22Rv1 (cell line): ENCODE data around the gene SPSB1.

ENCODE experiments used
- H3K27ac ChIP-seq: fragments of 450-650 bp; 2 replicates; pipeline ENCODE4 v1.5.1; 2017
- ZFX ChIP-seq: fragments of 450-650 bp; IDR thresholded peaks from 2 replicates; pipeline ENCODE4 v1.6.1; 2017; ENCODE audit warnings: antibody characterized with exemption, borderline replicate concordance
- TF ChIP-seq, protein P1 (sequence below): fragments of 450-650 bp; IDR thresholded peaks from 2 replicates; pipeline ENCODE4 v1.5.1; 2017; ENCODE audit warnings: mild to moderate bottlenecking

Gene SPSB1

DNA sequence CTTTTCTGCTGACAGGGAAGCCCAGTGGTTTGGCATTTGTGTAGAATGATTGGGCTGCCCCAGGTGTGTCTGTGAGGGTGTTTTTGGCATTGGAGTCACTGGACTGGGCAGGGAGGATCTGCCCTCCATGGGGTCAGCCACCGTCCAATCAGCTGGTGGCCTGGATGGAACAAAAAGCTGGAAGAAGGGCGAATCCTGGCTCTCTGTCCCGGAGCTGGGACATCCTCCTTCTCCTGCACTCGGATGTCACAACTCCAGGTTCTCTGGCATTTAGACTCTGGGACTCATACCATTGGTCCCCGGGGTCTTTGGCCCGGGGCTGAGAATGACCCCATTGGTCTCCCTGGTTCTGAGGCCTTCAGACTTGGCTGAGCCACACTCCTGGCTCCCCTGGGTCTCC is 11.2 kb downstream of the SPSB1 start:
- no peak overlapping the region for H3K27ac ChIP-seq
- TF ChIP-seq ZFX, result no peak

DNA sequence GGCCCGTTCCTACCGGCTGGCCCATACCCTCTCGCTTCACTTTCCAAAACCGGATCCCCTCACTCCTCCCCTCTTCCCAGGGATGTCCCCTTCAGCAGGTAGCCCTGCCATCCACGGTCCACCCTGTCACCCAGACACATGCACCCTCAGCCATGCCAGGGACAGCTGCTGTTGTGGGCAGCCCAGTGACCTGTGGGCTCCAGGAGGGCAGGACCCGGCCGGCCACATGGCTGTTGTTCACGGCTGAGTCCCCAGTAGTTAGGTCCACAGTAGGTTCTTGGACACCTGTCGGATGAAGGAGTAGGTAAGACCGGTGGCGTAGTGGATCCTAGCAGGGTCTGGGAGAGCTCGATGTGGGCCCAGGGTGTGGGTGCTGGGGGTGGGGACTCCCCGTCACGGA is 12.5 kb downstream of the SPSB1 start:
- no peak overlapping the region for H3K27ac ChIP-seq
- TF ChIP-seq ZFX, result no peak
- TF ChIP-seq, protein P1, sequence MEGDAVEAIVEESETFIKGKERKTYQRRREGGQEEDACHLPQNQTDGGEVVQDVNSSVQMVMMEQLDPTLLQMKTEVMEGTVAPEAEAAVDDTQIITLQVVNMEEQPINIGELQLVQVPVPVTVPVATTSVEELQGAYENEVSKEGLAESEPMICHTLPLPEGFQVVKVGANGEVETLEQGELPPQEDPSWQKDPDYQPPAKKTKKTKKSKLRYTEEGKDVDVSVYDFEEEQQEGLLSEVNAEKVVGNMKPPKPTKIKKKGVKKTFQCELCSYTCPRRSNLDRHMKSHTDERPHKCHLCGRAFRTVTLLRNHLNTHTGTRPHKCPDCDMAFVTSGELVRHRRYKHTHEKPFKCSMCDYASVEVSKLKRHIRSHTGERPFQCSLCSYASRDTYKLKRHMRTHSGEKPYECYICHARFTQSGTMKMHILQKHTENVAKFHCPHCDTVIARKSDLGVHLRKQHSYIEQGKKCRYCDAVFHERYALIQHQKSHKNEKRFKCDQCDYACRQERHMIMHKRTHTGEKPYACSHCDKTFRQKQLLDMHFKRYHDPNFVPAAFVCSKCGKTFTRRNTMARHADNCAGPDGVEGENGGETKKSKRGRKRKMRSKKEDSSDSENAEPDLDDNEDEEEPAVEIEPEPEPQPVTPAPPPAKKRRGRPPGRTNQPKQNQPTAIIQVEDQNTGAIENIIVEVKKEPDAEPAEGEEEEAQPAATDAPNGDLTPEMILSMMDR, result no peak

DNA sequence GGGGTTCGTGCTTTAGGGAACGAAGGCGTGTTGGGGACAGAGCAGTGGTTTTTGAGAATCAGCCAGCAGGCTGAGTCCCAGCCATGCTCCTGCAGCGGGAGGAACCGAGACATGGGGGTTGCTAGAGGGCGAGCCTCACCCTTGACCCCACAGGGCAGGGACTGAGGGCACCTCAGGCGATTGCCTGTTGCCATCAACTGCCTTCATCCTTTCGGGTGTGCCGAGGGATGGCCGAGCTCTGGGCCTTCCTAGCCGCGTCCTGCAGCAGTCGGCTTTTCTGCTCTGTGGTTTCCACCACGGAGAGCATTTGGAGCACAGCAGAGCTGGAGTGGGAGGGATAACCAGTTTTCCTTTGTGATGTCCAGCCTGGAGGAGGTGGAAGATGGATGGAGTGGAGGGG is 13.3 kb downstream of the SPSB1 start:
- H3K27ac ChIP-seq, result no peak overlapping the region
- TF ChIP-seq, protein P1, result no peak
- TF ChIP-seq ZFX, result no peak

DNA sequence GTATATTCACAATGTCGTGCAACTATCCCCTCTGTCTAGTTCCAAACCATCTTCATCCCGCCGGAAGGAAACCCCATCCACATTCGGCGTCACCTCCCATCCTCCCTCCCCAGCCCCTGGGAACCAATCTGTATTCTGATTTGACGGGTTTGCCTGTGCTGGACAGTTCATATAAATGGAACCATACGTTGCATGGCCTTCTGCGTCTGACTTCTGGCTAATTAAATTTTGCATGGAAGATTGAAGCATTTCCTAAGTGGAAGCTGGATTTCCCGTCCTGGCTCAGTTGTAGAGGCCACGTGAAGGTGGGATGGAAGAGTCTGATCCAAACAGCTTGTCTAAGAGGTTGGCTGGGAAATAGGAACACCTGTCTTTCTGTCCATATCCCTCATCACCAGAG is 14.6 kb downstream of the SPSB1 start:
- H3K27ac ChIP-seq, result no peak overlapping the region
- TF ChIP-seq, protein P1, result no peak
- no peak for TF ChIP-seq ZFX

DNA sequence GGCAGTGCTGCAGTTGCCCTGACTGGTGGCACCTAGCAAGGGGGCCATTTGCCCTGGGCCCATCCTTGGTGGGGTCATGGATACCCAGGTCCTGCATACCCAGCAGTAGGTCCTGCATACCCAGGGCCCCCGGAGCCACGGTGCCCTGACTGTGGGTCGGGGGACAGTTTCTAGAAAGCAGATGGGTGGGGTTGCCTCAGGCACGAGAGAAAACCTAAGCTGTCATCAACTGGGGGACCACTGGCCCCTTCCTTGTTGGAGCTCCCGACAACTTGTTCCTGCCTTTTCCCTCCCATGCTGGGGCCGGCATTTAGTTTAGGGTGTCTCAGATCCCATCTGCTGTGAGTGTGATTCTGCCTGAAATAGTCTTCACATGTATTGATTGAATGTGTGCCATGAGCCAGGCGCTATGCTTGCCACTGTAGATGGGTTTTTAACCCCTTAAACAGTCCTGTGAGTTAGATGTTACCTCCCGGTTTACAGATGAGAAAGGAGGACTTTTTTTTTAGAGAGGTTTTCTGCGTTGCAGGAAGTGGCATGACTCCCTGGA is 15.6 kb downstream of the SPSB1 start:
- no peak overlapping the region for H3K27ac ChIP-seq

DNA sequence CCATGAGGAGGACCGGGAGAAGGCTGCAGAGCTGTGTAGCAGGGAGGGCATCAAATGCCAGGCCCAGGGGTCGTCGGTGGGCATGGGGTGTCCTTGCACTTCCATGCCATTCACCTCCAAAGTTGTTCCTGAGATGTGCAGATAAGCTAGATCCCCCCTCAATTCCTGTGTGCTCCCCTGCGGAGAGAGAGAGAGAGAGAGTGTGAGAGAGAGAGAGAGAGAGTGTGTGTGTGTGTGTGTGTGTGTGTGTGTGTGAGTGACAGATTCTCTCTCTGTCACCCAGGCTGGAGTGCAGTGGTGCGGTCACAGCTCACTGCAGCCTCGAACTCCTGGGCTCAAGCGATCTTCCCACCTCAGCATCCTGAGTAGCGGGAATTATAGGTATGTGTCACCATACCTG is 16.4 kb downstream of the SPSB1 start:
- TF ChIP-seq, protein P1, result no peak
- no peak overlapping the region for H3K27ac ChIP-seq

More for the DNA sequence above, 15.6 kb downstream of the SPSB1 start:
- TF ChIP-seq, protein P1, result no peak
- TF ChIP-seq ZFX, result no peak

DNA sequence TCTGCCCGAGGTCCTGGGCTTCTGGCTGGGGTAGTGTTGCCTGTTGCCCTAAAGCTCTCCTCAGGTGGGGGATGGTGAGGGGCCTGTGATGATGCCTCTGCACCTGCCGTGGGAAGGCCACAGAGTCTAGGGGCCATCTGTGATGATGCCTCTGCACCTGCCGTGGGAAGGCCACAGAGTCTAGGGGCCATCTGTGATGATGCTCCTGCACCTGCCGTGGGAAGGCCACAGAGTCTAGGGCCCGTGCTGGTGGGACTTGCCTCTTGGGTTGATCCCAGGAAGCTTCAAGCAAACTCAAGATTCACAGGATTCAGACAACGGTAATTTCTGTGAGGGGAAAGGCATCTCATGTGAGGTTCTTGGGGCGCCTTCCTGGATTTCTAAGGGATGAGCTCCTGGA is 17.3 kb downstream of the SPSB1 start:
- no peak overlapping the region for H3K27ac ChIP-seq
- TF ChIP-seq, protein P1, result no peak
- no peak for TF ChIP-seq ZFX

DNA sequence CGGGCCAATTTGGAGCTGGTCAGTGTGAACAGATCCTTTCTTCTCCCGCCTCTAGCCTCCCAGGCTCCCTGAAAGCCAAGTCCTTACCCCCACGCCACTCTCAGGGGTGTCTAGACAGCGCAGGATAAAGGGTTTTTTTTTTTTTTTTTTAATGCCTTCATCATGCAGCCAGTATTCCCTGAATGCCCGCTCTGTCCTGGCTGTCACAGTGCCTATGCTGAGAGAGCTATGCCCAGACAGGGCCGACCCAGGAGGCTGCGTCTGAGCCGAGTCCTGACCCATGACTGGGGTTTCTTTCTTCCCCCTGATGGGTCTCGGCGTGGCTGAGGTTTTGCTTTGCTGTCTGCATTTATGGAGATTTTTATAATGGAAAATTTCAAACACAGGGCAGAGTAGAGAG is 18.3 kb downstream of the SPSB1 start:
- TF ChIP-seq, protein P1, result no peak
- TF ChIP-seq ZFX, result no peak

More for the DNA sequence above, 18.3 kb downstream of the SPSB1 start:
- no peak overlapping the region for H3K27ac ChIP-seq
